K562 (cell line): ENCODE measurements around the gene MCAT. TPM values are rescaled to one million over a fixed set of nuclear protein-coding genes. Genes with fewer than 3 reads are reported as not detected.
A peak's percentile ranks its signal among the peaks of the same experiment; 100 is the strongest.

Source experiments
- CEBPB ChIP-seq: fragments of 450-650 bp; IDR thresholded peaks from 2 replicates; pipeline ENCODE4 v1.6.1; 2016; ENCODE audit warnings: missing genetic modification characterization, missing compliant biosample characterization
- DACH1 ChIP-seq: fragments of 450-650 bp; IDR thresholded peaks from 2 replicates; pipeline ENCODE4 v1.6.1; 2018; ENCODE audit not compliant: partially characterized antibody
- ESRRA ChIP-seq: fragments of 450-650 bp; IDR thresholded peaks from 2 replicates; pipeline ENCODE4 v1.6.1; 2014; ENCODE audit warnings: low read depth, mild to moderate bottlenecking, moderate library complexity, borderline replicate concordance
- HES1 ChIP-seq: fragments of 450-650 bp; IDR thresholded peaks from 2 replicates; pipeline ENCODE4 v1.6.1; 2016; ENCODE audit warnings: low read depth, mild to moderate bottlenecking, moderate library complexity
- ILK ChIP-seq: fragments of 450-650 bp; IDR thresholded peaks from 2 replicates; pipeline ENCODE4 v1.6.1; 2016; ENCODE audit warnings: missing genetic modification characterization, low read depth, mild to moderate bottlenecking, missing compliant biosample characterization, moderate library complexity, borderline replicate concordance
- NBN ChIP-seq: fragments of 450-650 bp; IDR thresholded peaks from 2 replicates; pipeline ENCODE4 v1.6.1; 2016; ENCODE audit warnings: low read depth, mild to moderate bottlenecking
- NEUROD1 ChIP-seq: fragments of 150-350 bp; IDR thresholded peaks from 2 replicates; pipeline ENCODE4 v1.6.1; 2014; ENCODE audit warnings: borderline replicate concordance, low read length, low read depth; ENCODE audit not compliant: partially characterized antibody
- NR2C1 ChIP-seq, 2 experiments: fragments of 450-650 bp; IDR thresholded peaks; 2 replicates each; pipeline ENCODE4 v1.6.1; 2017; ENCODE audit warnings: mild to moderate bottlenecking in 2 of 2, antibody characterized with exemption in 1 of 2, inconsistent platforms in 1 of 2, missing compliant biosample characterization in 1 of 2, missing genetic modification characterization in 1 of 2
- PML ChIP-seq: IDR thresholded peaks from 2 replicates; pipeline ENCODE4 v1.6.1; 2012; ENCODE audit warnings: low read length, inconsistent platforms
- RB1 ChIP-seq: fragments of 450-650 bp; IDR thresholded peaks from 2 replicates; pipeline ENCODE4 v1.6.1; 2017; ENCODE audit warnings: low read depth, mild to moderate bottlenecking
- SMAD3 ChIP-seq: fragments of 450-650 bp; formaldehyde crosslinking; conservative IDR thresholded peaks from 2 replicates; pipeline ENCODE4 v1.4.0; 2020; ENCODE audit warnings: mild to moderate bottlenecking
- SRSF7 ChIP-seq: fragments of 200-400 bp; formaldehyde crosslinking; optimal IDR thresholded peaks from 2 replicates; pipeline ENCODE3; 2017; ENCODE audit warnings: mild to moderate bottlenecking, low read depth, low read length
- WHSC1 ChIP-seq: IDR thresholded peaks from one replicate; pipeline ENCODE4 v1.6.1; 2012; ENCODE audit warnings: low read length, control low read depth, inconsistent platforms
- ZNF316 ChIP-seq: fragments of 450-650 bp; IDR thresholded peaks from 2 replicates; pipeline ENCODE4 v1.6.1; 2016
- polyA plus RNA-seq, 8 experiments: library from polyadenylated mRNA; depleted of rRNA in 4 of 8; stranded (reverse) in 5 of 8; unstranded in 3 of 8; fragments of >200 nt; fragmentation: Nextera tagmentation in 2 of 8; fragmentation: Illumina TruSeq in 1 of 8; extraction: Ambion mirVana in 2 of 8; extraction: Trizol in 1 of 8; gene quantifications; 2 replicates each; pipeline versions ENCODE4 v1.2.1 to v1.2.3, GENCODE V29; 2011 to 2014; ENCODE audit warnings: inconsistent platforms in 1 of 8, missing spikeins in 1 of 8
- total RNA-seq, 7 experiments: library from RNA; depleted of rRNA in 6 of 7; stranded (reverse); fragments of >200 nt in 6 of 7; fragmentation: Illumina TruSeq in 2 of 7; extraction: Trizol in 2 of 7; gene quantifications; 2 replicates each; pipeline versions ENCODE4 v1.2.1 to v1.2.3, GENCODE V29; 2011 to 2021; ENCODE audit warnings: low replicate concordance in 1 of 7
- TF ChIP-seq, protein P1 (sequence below): fragments of 450-650 bp; IDR thresholded peaks from 2 replicates; pipeline ENCODE4 v1.6.1; 2016; ENCODE audit warnings: antibody characterized with exemption
- TF ChIP-seq, protein P2 (sequence below), 2 experiments: fragments of 450-650 bp; formaldehyde crosslinking in 1 of 2; IDR thresholded peaks; 2 replicates each; pipeline versions ENCODE4 v1.4.0 to v1.6.1; 2014 to 2020; ENCODE audit warnings: mild to moderate bottlenecking in 2 of 2, borderline replicate concordance in 1 of 2, low read depth in 1 of 2

Gene MCAT
- total and polyA plus RNA-seq, 9 of the 15 experiments (the other 6 are each of a cell fraction or from before 2014, with no cell fraction given): 3.3 to 27.8 (median 13.9) TPM

GRCh38 chr22:43183496-43184277 is 40.5 kb upstream of the MCAT start (continued):
- TF ChIP-seq, protein P1, sequence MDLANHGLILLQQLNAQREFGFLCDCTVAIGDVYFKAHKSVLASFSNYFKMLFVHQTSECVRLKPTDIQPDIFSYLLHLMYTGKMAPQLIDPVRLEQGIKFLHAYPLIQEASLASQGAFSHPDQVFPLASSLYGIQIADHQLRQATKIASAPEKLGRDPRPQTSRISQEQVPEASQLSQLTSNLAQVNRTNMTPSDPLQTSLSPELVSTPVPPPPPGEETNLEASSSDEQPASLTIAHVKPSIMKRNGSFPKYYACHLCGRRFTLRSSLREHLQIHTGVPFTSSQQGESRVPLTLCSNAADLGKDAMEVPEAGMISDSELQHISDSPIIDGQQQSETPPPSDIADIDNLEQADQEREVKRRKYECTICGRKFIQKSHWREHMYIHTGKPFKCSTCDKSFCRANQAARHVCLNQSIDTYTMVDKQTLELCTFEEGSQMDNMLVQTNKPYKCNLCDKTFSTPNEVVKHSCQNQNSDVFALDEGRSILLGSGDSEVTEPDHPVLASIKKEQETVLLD: peak; percentile 50; the same call in 1 of the 2 replicates
- peak; percentile 30; the same call in 1 of the 2 replicates for TF ChIP-seq HES1
- TF ChIP-seq NEUROD1: peak; percentile 82
- peak; percentile 29; the same call in 1 of the 2 replicates for TF ChIP-seq NR2C1 (IDR thresholded peaks at IDR 0.05)
- TF ChIP-seq NR2C1 (tag; IDR thresholded peaks at IDR 0.05): peak; percentile 61
- peak; percentile 28; the same call in 1 of the 2 replicates for TF ChIP-seq ZNF316
- no peak for TF ChIP-seq DACH1
- no peak for TF ChIP-seq SMAD3 (CRISPR knock-in tag)
- peak; percentile 23; the same call in 1 of the 2 replicates for TF ChIP-seq RB1
- peak; percentile 48; the same call in 1 of the 2 replicates for TF ChIP-seq CEBPB (tag)
- TF ChIP-seq NBN: no peak
- TF ChIP-seq ESRRA: peak; percentile 93
- no peak for TF ChIP-seq WHSC1
- TF ChIP-seq ILK: no peak
- TF ChIP-seq, protein P2, sequence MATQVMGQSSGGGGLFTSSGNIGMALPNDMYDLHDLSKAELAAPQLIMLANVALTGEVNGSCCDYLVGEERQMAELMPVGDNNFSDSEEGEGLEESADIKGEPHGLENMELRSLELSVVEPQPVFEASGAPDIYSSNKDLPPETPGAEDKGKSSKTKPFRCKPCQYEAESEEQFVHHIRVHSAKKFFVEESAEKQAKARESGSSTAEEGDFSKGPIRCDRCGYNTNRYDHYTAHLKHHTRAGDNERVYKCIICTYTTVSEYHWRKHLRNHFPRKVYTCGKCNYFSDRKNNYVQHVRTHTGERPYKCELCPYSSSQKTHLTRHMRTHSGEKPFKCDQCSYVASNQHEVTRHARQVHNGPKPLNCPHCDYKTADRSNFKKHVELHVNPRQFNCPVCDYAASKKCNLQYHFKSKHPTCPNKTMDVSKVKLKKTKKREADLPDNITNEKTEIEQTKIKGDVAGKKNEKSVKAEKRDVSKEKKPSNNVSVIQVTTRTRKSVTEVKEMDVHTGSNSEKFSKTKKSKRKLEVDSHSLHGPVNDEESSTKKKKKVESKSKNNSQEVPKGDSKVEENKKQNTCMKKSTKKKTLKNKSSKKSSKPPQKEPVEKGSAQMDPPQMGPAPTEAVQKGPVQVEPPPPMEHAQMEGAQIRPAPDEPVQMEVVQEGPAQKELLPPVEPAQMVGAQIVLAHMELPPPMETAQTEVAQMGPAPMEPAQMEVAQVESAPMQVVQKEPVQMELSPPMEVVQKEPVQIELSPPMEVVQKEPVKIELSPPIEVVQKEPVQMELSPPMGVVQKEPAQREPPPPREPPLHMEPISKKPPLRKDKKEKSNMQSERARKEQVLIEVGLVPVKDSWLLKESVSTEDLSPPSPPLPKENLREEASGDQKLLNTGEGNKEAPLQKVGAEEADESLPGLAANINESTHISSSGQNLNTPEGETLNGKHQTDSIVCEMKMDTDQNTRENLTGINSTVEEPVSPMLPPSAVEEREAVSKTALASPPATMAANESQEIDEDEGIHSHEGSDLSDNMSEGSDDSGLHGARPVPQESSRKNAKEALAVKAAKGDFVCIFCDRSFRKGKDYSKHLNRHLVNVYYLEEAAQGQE (IDR thresholded peaks at IDR 0.05; ENCODE audit: borderline replicate concordance): peak; percentile 33; the same call in 1 of the 2 replicates
- TF ChIP-seq, protein P2 (CRISPR knock-in tag; IDR thresholded peaks at IDR 0.05; ENCODE audit: low read depth): no peak
- TF ChIP-seq PML: peak; percentile 64
- TF ChIP-seq SRSF7: no peak
